MM.1S (cell line): ENCODE results near the gene EPB41L1.

Experiments used
- DNase-seq: peaks from one replicate; pipeline ENCODE4 v3.0.0-alpha.2; 2015
- H2AFZ ChIP-seq: fragments of 300-600 bp; sonication (generic); 2 replicates; pipeline ENCODE4 v1.6.0; 2016; ENCODE audit warnings: antibody characterized with exemption, low read length
- H3F3A ChIP-seq: fragments of 300-600 bp; sonication (generic); 2 replicates; pipeline ENCODE4 v1.6.1; 2016; ENCODE audit warnings: mild to moderate bottlenecking, antibody characterized with exemption, low read length, moderate library complexity, mixed read lengths; ENCODE audit not compliant: insufficient read depth
- H3K27ac ChIP-seq: fragments of 300-600 bp; sonication (generic); 2 replicates; pipeline ENCODE4 v1.5.1; 2016; ENCODE audit warnings: mild to moderate bottlenecking, low read length
- H3K27me3 ChIP-seq: fragments of 300-600 bp; sonication (generic); replicated peaks from 2 replicates; pipeline ENCODE4 v1.6.0; 2016; ENCODE audit warnings: low read length; ENCODE audit not compliant: insufficient read depth
- H3K36me3 ChIP-seq: fragments of 300-600 bp; sonication (generic); replicated peaks from 2 replicates; pipeline ENCODE4 v1.6.1; 2016; ENCODE audit warnings: mild to moderate bottlenecking, low read length, mixed read lengths; ENCODE audit not compliant: insufficient read depth
- H3K4me1 ChIP-seq: fragments of 300-600 bp; sonication (generic); 2 replicates; pipeline ENCODE4 v1.6.1; 2016; ENCODE audit warnings: low read length, mixed read lengths
- H3K4me2 ChIP-seq: fragments of 300-600 bp; sonication (generic); 2 replicates; pipeline ENCODE4 v1.6.0; 2016; ENCODE audit warnings: low read depth, low read length
- H3K4me3 ChIP-seq: fragments of 300-600 bp; sonication (generic); 2 replicates; pipeline ENCODE4 v1.5.1; 2016; ENCODE audit warnings: low read length, mixed read lengths
- H3K79me2 ChIP-seq: fragments of 300-600 bp; sonication (generic); 2 replicates; pipeline ENCODE4 v1.6.1; 2016; ENCODE audit warnings: mixed run types, low read length, mixed read lengths
- H3K9ac ChIP-seq: fragments of 300-600 bp; sonication (generic); 2 replicates; pipeline ENCODE4 v1.6.1; 2016; ENCODE audit warnings: low read length, mixed read lengths
- H3K9me2 ChIP-seq: fragments of 300-600 bp; sonication (generic); replicated peaks from 2 replicates; pipeline ENCODE4 v1.6.1; 2016; ENCODE audit warnings: mild to moderate bottlenecking, low read length, mixed read lengths; ENCODE audit not compliant: insufficient read depth
- H3K9me3 ChIP-seq: fragments of 300-600 bp; sonication (generic); replicated peaks from 2 replicates; pipeline ENCODE4 v1.6.1; 2016; ENCODE audit warnings: mild to moderate bottlenecking, low read length, mixed read lengths; ENCODE audit not compliant: insufficient read depth
- H4K20me1 ChIP-seq: fragments of 300-600 bp; sonication (generic); 2 replicates; pipeline ENCODE4 v1.6.1; 2016; ENCODE audit warnings: mild to moderate bottlenecking, low read length, moderate library complexity, mixed read lengths; ENCODE audit not compliant: insufficient read depth
- EZH2 ChIP-seq: fragments of 300-600 bp; sonication (generic); optimal IDR thresholded peaks from 2 replicates; pipeline ENCODE3; 2017; ENCODE audit warnings: low read depth, mild to moderate bottlenecking, antibody characterized with exemption, low read length, mixed read lengths
- EZH2phosphoT487 ChIP-seq: fragments of 300-600 bp; sonication (generic); IDR thresholded peaks from 2 replicates; pipeline ENCODE4 v1.6.1; 2018; ENCODE audit warnings: antibody characterized with exemption, low read length
- TF ChIP-seq, protein P1 (sequence below): fragments of 300-600 bp; sonication (generic); IDR thresholded peaks from 2 replicates; pipeline ENCODE4 v1.5.1; 2016; ENCODE audit warnings: antibody characterized with exemption, low read length, mixed read lengths

EPB41L1 gene

GRCh38 chr20:36206068-36206467 lies 51.5 kb downstream of the EPB41L1 start:
- DNase-seq: no peak
- Histone ChIP-seq H3K9ac (no peak overlapping the region), H3K4me3 (no peak overlapping the region), H3K9me3 (no peaks in the 10 kb centered on the region), H3K79me2 (no peaks in the 10 kb centered on the region), H4K20me1 (no peaks in the 10 kb centered on the region), H3K4me1 (no peaks in the 10 kb centered on the region), H3K4me2 (no peak overlapping the region), H3K27me3 (no peaks in the 10 kb centered on the region), H3F3A (no peaks in the 10 kb centered on the region), H3K36me3 (no peaks in the 10 kb centered on the region), H3K9me2 (no peaks in the 10 kb centered on the region), H2AFZ (no peak overlapping the region), H3K27ac (no peak overlapping the region)
- no peak for TF ChIP-seq EZH2phosphoT487
- TF ChIP-seq EZH2: no peak
- TF ChIP-seq, protein P1, sequence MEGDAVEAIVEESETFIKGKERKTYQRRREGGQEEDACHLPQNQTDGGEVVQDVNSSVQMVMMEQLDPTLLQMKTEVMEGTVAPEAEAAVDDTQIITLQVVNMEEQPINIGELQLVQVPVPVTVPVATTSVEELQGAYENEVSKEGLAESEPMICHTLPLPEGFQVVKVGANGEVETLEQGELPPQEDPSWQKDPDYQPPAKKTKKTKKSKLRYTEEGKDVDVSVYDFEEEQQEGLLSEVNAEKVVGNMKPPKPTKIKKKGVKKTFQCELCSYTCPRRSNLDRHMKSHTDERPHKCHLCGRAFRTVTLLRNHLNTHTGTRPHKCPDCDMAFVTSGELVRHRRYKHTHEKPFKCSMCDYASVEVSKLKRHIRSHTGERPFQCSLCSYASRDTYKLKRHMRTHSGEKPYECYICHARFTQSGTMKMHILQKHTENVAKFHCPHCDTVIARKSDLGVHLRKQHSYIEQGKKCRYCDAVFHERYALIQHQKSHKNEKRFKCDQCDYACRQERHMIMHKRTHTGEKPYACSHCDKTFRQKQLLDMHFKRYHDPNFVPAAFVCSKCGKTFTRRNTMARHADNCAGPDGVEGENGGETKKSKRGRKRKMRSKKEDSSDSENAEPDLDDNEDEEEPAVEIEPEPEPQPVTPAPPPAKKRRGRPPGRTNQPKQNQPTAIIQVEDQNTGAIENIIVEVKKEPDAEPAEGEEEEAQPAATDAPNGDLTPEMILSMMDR: no peak

- Histone ChIP-seq H3K9me3 (no peaks in the 10 kb centered on the region), H2AFZ (no peak overlapping the region), H3K4me1 (no peaks in the 10 kb centered on the region), H3K79me2 (no peaks in the 10 kb centered on the region), H3K4me3 (no peak overlapping the region), H3K4me2 (no peak overlapping the region), H3K27me3 (no peaks in the 10 kb centered on the region), H3K9ac (no peak overlapping the region), H3K27ac (no peak overlapping the region), H3K9me2 (no peaks in the 10 kb centered on the region), H4K20me1 (no peaks in the 10 kb centered on the region), H3K36me3 (no peaks in the 10 kb centered on the region), H3F3A (no peaks in the 10 kb centered on the region)
- DNase-seq: no peak
- TF ChIP-seq EZH2phosphoT487 (no peak), EZH2 (no peak)
- TF ChIP-seq, protein P1: no peak
Measured at GRCh38 chr20:36206641-36207040, 52.1 kb downstream of the EPB41L1 start.

DNA sequence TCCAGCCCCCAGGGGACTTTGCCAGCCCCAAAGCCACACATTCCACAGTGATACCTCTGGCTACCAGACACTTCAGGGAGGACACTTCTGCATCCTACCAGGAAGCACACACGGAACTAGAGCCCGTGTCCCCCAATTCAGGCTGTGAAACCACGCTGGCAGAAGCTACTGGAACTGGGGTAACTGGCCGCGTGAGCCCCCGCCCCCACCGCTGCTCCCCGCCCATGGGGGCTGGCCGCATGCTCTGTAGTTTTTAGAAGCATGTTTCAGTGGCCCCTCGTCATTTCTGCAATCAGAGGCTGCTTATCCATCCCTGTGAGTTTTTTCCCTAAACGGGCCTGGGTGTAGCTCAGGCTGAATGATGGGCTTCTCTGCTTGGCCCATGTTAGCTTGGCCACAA lies 53.1 kb downstream of the EPB41L1 start:
- H3K36me3 ChIP-seq: no peaks in the 10 kb centered on the region
- H3K4me1 ChIP-seq: no peaks in the 10 kb centered on the region
- H3K4me3 ChIP-seq: no peak overlapping the region
- H3K9me2 ChIP-seq: no peaks in the 10 kb centered on the region
- H3K4me2 ChIP-seq: no peak overlapping the region
- H3F3A ChIP-seq: no peaks in the 10 kb centered on the region
- no peaks in the 10 kb centered on the region for H3K79me2 ChIP-seq
- H2AFZ ChIP-seq: no peak overlapping the region
- TF ChIP-seq, protein P1: no peak
- no peak for TF ChIP-seq EZH2
- no peak for TF ChIP-seq EZH2phosphoT487
- no peak overlapping the region for H3K27ac ChIP-seq
- no peaks in the 10 kb centered on the region for H3K27me3 ChIP-seq
- no peaks in the 10 kb centered on the region for H3K9me3 ChIP-seq
- no peaks in the 10 kb centered on the region for H4K20me1 ChIP-seq
- H3K9ac ChIP-seq: no peak overlapping the region
- DNase-seq: no peak
